Mucosa of rectum (tissue), 2 donors: ENCODE results near the gene RPL13.
A peak's percentile ranks its signal among the peaks of the same experiment; 100 is the strongest.
"Not testable (repeated sequence)": the region's sequence is repeated elsewhere in the genome, so short reads cannot be mapped to it uniquely, and the experiment has no call there.

Experiments used
- H3K27ac ChIP-seq, 2 donors: one replicate each; pipeline ENCODE4 v1.7.0; 2013; ENCODE audit warnings: inconsistent platforms in 2 of 2, low read depth in 2 of 2, low read length in 2 of 2
- H3K27me3 ChIP-seq, 2 donors: one replicate each; pipeline ENCODE4 v1.7.0; 2013; ENCODE audit warnings: low read length in 2 of 2; ENCODE audit not compliant: control insufficient read depth in 2 of 2, insufficient read depth in 2 of 2
- H3K36me3 ChIP-seq, 2 donors: one replicate each; pipeline ENCODE4 v1.7.0; 2013; ENCODE audit warnings: low read length in 2 of 2; ENCODE audit not compliant: control insufficient read depth in 2 of 2, insufficient read depth in 2 of 2
- H3K4me1 ChIP-seq, 2 donors: one replicate each; pipeline ENCODE4 v1.7.0; 2013; ENCODE audit warnings: low read length in 2 of 2, mild to moderate bottlenecking in 1 of 2; ENCODE audit not compliant: control insufficient read depth in 2 of 2, insufficient read depth in 2 of 2
- H3K4me3 ChIP-seq, 2 donors: one replicate each; pipeline ENCODE4 v1.7.0; 2013; ENCODE audit warnings: low read length in 2 of 2
- H3K9ac ChIP-seq, 2 donors: one replicate each; pipeline ENCODE4 v1.7.0; 2013; ENCODE audit warnings: low read length in 2 of 2, low read depth in 1 of 2, mild to moderate bottlenecking in 1 of 2
- H3K9me3 ChIP-seq, 2 donors: one replicate each; pipeline ENCODE4 v1.7.0; 2013; ENCODE audit warnings: low read length in 2 of 2; ENCODE audit not compliant: control insufficient read depth in 2 of 2
- donor health status: healthy.
- donor health status: Normal muscosa, but diverticular disease.

Gene RPL13

GRCh38 chr16:89583895-89584644, 23.6 kb downstream of the RPL13 start:
- H3K4me1 ChIP-seq, result peaks cover 10 to 20% of the 10 kb centered on the region in 2 donors
- no peaks in the 10 kb centered on the region for H3K27me3 ChIP-seq
- no peaks in the 10 kb centered on the region for H3K36me3 ChIP-seq
- no peak overlapping the region for H3K9ac ChIP-seq
- H3K27ac ChIP-seq, result no peak overlapping the region
- H3K4me3 ChIP-seq, result no peak overlapping the region
- H3K9me3 ChIP-seq, result no peaks in the 10 kb centered on the region

- no peaks in the 10 kb centered on the region for H3K27me3 ChIP-seq
- no peaks in the 10 kb centered on the region for H3K36me3 ChIP-seq
- no peak overlapping the region for H3K9ac ChIP-seq
- H3K27ac ChIP-seq, result no peak overlapping the region
- H3K4me3 ChIP-seq, result no peak overlapping the region
- H3K9me3 ChIP-seq, result no peaks in the 10 kb centered on the region
- peaks cover 10 to 20% of the 10 kb centered on the region in 2 donors for H3K4me1 ChIP-seq
Observed at GRCh38 chr16:89584768-89585549, 24.5 kb downstream of the RPL13 start.

- H3K4me1 ChIP-seq, result peaks cover 10 to 20% of the 10 kb centered on the region in 2 donors
- no peak overlapping the region for H3K9ac ChIP-seq
- H3K4me3 ChIP-seq, result no peak overlapping the region
- no peaks in the 10 kb centered on the region for H3K36me3 ChIP-seq
- no peaks in the 10 kb centered on the region for H3K9me3 ChIP-seq
- H3K27ac ChIP-seq, result no peak overlapping the region
- H3K27me3 ChIP-seq, result no peaks in the 10 kb centered on the region
Observed at GRCh38 chr16:89586218-89586617, 25.7 kb downstream of the RPL13 start.

- peaks cover 8 to 15% of the 10 kb centered on the region in 2 donors for H3K4me1 ChIP-seq
- H3K9ac ChIP-seq, result peak overlapping the region in 1 of 2 donors; percentile 36
- H3K9me3 ChIP-seq, result no peaks in the 10 kb centered on the region
- H3K27me3 ChIP-seq, result no peaks in the 10 kb centered on the region
- no peak overlapping the region for H3K27ac ChIP-seq
- H3K4me3 ChIP-seq, result no peak overlapping the region
- no peaks in the 10 kb centered on the region for H3K36me3 ChIP-seq
Observed at GRCh38 chr16:89586853-89587252, 26.4 kb downstream of the RPL13 start.

- H3K36me3 ChIP-seq, H3K27ac ChIP-seq, H3K4me3 ChIP-seq, H3K27me3 ChIP-seq, H3K4me1 ChIP-seq, H3K9ac ChIP-seq, H3K9me3 ChIP-seq: not testable (repeated sequence)
Observed at GRCh38 chr16:89587676-89588075, 27.2 kb downstream of the RPL13 start.

GRCh38 chr16:89588413-89589109, 28.1 kb downstream of the RPL13 start:
- Histone ChIP-seq H3K36me3 (no peaks in the 10 kb centered on the region), H3K9ac (no peak overlapping the region), H3K27me3 (no peaks in the 10 kb centered on the region), H3K9me3 (no peaks in the 10 kb centered on the region), H3K4me3 (no peak overlapping the region), H3K27ac (no peak overlapping the region), H3K4me1 (peaks cover 0 to 3% of the 10 kb centered on the region in 2 donors)

GRCh38 chr16:89589241-89589926, 28.9 kb downstream of the RPL13 start:
- H3K27ac ChIP-seq, result no peak overlapping the region
- peaks cover 0 to 3% of the 10 kb centered on the region in 2 donors for H3K4me1 ChIP-seq
- H3K27me3 ChIP-seq, result no peaks in the 10 kb centered on the region
- no peak overlapping the region for H3K4me3 ChIP-seq
- H3K36me3 ChIP-seq, result no peaks in the 10 kb centered on the region
- H3K9me3 ChIP-seq, result no peaks in the 10 kb centered on the region
- no peak overlapping the region for H3K9ac ChIP-seq

GRCh38 chr16:89593841-89594240, 33.4 kb downstream of the RPL13 start:
- no peaks in the 10 kb centered on the region for H3K4me1 ChIP-seq
- H3K27me3 ChIP-seq, result no peaks in the 10 kb centered on the region
- no peak overlapping the region for H3K9ac ChIP-seq
- no peak overlapping the region for H3K4me3 ChIP-seq
- no peak overlapping the region for H3K27ac ChIP-seq
- no peaks in the 10 kb centered on the region for H3K9me3 ChIP-seq
- H3K36me3 ChIP-seq, result no peaks in the 10 kb centered on the region

GRCh38 chr16:89595330-89596060, 35.0 kb downstream of the RPL13 start:
- peaks cover 5 to 7% of the 10 kb centered on the region in 2 donors for H3K27me3 ChIP-seq
- no peaks in the 10 kb centered on the region for H3K9me3 ChIP-seq
- H3K4me1 ChIP-seq, result no peaks in the 10 kb centered on the region
- no peak overlapping the region for H3K9ac ChIP-seq
- no peak overlapping the region for H3K4me3 ChIP-seq
- H3K36me3 ChIP-seq, result no peaks in the 10 kb centered on the region
- no peak overlapping the region for H3K27ac ChIP-seq
